ENCODE measurements around the gene ZNF791. TPM values are rescaled to one million over a fixed set of nuclear protein-coding genes. Genes with fewer than 3 reads are reported as not detected.
"Not testable (repeated sequence)": the region's sequence is repeated elsewhere in the genome, so short reads cannot be mapped to it uniquely, and the experiment has no call there.

Gene ZNF791
- total RNA-seq, 1 experiment from 2014 or later: 27.7 TPM

DNA sequence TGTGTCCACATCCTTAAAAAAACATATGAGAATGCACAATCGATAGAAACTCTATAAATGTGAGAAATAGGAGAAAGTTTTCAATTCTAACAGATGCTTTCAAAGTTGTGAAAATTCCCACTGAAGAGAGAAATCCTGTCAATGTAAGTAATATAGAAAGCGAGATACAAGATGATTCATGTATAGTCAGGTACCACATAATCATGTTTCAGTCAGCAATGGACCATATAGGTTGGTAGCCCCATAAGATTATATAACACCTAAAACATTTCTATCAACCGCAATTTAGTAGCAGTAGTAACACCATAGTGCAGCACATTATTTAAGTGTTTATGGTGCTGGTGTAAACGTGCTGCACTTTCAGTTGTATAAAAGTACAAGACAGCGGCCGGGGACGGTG is 18.5 kb downstream of the ZNF791 start:
- DNase-seq (ENCODE audit: low read depth): no peak

DNA sequence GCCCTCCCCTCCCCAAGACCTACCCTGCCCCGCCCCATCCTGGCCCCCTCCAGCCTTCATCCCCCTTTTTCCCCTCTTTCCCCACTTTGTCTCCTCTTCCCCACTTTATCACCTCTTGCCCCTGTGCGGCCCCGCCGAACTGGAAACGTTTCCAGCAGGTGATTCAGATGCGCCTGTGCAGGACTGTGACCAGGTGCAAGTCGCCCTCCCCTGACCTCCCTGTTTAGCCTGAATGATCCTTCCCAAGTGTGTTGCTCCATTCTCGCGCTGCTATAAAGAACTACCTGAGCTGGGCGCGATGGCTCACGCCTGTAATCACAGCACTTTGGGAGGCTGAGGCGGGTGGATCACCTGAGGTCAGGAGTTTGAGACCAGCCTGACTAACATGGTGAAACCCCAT is 25.9 kb downstream of the ZNF791 start:
- DNase-seq (ENCODE audit: low read depth): no peak

DNA sequence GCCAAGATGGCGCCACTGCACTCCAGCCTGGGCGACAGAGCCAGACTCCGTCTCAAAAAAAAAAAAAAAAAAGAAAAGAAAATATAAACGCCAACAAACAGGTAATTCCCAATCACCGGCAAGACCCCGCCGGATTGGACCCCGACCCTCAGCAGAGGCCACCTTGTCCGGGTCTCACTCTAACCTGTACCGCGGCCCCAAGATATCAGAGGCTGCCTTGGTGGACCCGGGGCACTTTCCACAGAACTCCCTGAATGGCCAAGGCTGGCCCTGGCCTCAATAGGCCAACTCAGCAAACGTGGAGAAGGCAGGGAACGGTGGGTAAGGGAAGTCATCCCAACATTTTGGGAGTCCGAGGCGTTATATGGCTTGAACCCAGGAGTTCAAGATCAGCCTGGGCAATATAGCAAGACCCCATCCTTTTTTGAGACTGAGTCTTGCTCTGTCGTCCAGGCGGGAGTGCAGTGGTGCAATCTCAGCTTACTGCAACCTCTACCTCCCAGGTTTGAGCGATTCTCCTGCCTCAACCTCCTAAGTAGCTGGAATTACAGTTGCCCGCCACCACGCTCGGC is 28.0 kb downstream of the ZNF791 start:
- no peak for DNase-seq (ENCODE audit: low read depth)

DNA sequence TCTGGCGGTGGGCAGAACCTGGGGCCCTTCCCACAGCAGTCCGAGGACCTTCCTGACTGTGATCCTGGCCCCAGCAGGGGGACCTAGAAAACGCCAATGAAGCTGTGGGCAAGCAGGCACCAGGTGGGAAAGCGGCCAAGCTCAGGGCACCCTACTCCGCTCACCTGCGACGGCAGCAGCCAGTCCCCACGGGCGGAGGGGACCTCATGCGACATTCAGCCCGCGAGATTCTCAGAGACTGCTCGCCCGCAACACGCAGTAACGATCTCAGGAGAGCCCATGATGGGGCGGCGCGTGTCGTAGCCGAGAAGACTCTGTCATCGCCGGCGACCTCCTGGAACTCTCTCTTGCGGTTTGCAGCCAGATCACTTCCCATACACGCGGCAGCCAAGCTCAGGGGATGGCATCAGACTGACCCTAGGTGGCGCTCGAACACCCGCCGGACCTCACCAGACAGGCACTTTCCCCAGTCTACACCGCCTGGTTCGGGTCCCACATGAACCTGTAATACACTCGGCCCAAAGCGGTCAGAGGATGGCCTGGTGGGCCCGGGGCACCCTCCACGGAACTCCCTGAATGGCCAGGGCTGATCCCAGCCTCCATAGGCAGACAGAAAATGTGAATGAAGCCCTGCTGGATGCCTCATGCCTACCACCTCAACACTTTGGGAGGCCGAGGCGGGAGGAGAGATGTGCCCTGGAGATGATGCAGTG is 29.3 kb downstream of the ZNF791 start:
- peak; percentile 80 for DNase-seq (ENCODE audit: low read depth)

DNA sequence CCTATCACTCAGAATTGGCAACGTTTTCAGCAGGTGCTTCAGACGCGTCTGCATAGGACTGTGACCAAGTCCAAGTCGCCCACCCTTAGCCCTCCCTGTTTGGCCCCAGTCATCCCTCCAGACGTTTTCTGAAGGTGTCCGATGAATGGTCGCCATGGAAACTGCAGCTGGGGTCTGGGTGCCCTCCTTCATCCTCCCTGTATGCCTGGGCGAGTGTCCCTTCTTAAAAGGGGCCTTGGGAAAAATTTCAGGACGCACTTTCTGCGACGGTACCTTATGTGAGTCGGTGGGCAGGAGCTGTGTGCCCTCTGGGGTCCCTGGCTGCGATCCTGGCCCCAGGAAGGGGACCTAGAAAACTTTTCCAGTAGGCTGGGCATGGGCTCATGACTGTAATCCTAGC is 30.7 kb downstream of the ZNF791 start:
- no peak for DNase-seq (ENCODE audit: low read depth)

DNA sequence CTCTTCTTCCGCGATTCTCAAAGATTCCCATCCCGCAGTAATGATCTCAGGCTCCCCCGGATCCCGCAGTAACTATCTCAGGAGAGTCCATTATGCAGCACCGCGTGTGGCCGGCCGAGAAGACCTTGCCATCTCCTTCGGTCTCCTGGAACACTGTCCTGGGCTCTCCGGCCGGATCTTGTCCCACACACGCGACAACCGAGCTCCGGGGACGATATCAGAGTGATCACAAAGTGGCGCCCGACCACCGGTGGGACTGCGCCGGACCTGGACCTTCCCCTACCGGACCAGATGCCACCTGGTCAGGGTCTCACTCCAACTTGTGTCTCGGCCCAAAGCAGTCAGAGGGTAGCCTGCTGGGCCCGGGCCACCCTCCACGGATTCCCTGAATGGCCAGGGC is 31.8 kb downstream of the ZNF791 start:
- no peak for DNase-seq (ENCODE audit: low read depth)

DNA sequence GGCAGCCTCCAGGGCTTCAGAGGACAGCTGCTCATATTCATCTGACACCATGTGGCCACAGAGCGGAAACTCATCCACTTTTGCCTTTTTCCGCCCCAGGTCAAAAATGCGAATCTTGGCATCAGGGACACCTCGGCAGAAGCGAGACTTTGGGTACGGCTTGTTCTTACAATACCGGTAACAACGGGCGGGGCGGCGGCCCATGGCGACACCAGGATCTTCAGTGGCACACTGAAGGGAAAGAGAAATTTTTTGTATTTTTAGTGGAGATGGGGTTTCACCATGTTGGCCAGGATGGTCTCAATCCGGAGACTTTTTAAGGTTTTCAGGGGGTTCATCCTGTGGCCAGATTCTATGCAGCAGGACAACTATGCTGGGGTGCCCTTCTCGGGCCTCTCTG is 33.0 kb downstream of the ZNF791 start:
- DNase-seq (ENCODE audit: low read depth): not testable (repeated sequence)

DNA sequence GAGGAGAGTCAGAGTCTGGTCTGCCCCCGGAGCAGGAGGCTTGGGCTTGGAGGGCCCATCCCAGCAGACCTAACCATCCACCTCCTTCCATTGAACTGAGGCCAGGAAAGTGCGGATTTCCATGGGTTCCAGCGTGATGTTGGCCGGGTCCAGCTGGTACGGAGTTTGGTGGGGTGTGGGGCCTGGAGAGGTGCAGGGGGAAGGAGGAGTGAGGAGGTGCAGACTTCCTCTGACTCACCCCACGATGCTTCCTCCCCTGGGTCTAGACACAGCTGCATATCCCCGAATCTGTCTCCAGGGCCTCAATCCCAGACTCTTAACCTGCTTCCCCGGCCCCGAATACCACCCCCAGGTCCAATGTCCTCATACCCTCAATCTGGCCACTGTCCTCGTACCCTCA is 35.8 kb downstream of the ZNF791 start:
- DNase-seq (ENCODE audit: low read depth): no peak

DNA sequence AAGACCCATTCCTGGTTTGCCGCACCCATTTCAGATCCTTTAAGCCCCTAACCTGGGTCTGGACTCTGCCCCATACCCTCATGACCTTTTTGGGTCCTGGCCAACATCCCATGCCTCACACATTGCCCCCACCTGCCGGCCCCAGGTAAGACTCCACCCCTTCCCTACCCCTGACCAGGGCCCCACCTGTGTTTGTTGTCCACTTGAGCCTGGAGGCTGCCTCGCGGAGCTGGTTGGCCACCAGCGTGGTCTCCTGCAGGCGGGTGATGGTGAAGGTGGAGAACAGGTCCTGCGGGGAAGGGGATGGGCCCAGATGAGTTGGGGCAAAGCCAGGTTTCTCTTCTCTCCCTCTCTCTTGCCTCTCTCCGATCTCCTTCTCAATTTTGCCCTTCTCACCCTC is 36.3 kb downstream of the ZNF791 start:
- no peak for DNase-seq (ENCODE audit: low read depth)

DNA sequence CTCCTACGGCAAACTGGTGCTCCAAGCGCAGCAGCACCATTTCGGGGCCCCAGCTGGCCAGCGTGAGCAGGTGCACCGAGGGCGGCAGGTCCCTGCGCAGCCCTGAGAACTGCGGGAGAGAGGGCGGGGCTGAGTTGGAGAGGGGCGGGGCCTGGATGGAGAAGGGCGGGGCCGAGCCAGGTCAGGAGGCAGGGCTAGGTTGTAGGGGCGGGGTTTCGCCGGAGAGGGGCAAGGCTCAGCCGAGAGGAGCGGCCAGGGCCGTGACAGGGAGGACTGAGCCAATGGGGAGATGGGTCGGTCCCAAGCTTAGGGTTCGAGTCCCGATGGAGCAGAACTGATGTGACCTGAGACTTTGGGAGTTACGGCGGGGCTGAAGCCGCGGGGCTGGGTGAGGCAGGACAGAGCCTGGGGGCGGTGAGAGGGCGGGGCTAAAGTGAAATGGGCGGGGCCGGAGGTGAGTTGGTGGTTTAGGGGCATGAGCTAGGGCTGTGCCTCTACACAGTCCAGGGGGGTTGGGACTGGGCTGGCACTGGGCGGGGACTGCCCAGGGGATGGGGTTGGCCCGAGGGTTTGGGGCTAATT is 36.9 kb downstream of the ZNF791 start:
- no peak for DNase-seq (ENCODE audit: low read depth)

DNA sequence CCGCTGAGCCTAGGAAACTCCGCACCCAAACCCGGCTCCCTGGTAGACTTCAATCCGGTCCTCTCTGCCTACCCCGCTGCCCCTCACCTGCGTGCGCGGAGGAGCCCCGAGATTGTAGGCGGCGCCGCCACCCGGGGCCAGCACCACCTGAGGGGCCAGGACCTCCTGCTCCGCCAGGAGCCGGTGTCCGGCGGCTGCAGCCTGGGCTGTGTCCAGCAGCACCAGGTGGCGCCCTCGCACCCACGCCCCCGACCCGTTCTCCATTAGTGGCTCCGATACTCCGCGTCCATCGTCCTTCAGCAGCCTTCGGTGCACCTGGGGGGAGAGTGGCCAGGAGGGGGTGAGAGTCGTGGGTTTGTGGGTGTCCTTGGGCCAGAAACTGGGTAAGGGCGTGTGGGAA is 37.4 kb downstream of the ZNF791 start:
- no peak for DNase-seq (ENCODE audit: low read depth)

DNA sequence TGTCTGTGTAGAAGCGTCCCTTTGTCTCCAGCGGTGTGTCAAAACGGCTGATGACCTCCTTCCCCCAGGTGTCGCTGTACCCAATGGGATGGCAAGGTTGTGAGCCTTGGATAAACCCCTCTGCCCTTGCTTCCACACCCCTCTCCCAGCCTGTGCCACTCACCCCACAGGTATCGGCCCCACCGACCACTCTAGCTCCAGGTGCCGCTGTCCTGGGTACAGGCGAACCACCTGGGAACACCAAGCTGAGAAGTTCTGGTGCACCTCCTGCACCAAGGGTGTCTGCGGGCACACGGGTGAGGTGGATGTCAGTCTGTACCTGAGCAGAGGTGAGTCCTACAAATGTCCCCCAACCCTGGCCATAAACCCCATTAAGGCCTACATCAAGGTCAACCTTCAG is 39.2 kb downstream of the ZNF791 start:
- no peak for DNase-seq (ENCODE audit: low read depth)

DNA sequence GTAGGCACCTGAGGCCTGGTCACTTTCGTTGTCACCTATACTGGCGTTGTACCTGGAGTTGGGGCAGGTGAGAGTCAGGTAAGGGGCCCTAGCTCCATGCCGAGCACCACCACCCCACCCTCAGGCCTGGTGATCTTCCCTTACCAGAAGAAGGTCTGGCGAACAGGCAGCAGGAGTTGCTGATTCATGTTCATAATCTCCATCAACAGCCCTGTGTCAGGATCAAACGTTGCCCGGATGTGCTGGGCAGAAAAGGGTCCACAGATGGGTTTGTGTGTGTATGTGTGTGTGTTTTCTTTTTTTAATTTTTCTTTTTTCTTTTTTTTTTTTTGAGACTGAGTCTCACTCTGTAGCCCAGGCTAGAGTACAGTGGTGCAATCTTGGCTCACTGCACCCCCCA is 41.5 kb downstream of the ZNF791 start:
- DNase-seq (ENCODE audit: low read depth): no peak

DNA sequence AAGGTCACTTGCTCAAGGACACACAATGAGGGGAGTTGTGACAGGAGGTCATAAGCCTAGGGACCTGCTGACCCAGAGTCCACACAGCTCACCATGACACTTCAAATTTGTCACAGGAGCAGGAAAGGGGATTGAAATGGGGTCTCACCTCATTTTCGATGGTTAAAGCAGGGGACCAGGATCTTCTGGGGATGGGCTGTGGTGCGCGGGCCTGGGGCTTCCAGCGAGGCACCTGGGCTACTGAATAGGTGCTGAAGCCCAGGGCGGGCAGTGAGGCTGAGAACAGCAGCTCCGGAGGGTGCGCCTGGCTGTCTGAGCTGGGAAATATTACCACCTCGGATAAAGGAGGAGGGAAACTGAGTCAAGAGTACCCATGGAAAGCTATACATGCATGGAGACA is 44.8 kb downstream of the ZNF791 start:
- DNase-seq (ENCODE audit: low read depth): no peak

DNA sequence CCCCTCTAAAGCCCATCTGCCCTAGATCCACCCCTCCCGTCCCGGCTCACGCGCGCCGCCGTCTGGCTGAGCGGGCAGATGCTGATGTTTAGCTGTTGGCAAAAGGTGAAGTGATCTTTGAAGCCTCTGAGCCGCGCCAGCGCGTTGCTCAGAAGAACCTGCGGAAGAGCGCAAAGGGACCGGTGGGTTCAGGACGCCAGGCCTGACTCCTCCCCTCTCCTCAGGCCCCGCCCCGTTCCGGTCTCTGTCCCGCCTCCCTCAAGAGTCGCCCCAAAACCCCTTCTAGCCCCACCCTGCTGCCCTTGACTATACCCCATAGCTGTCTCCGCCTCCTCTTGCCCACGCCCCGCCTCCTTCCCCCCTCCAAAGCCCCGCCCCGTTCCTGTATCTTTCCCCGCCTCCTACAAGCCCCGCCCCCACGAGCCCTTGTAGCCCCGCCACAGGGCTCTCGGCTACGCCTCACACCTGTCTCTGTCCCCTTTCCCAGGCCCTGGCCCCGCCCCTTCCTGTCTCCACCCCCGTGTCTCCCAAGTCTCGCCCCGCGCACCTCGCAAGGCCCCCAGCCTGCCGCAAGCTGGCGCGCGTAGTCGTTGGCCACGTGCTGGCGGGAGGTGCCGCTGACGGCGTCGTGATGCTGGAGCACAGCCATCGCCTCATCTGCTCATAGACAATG is 46.3 kb downstream of the ZNF791 start:
- DNase-seq (ENCODE audit: low read depth): no peak

DNA sequence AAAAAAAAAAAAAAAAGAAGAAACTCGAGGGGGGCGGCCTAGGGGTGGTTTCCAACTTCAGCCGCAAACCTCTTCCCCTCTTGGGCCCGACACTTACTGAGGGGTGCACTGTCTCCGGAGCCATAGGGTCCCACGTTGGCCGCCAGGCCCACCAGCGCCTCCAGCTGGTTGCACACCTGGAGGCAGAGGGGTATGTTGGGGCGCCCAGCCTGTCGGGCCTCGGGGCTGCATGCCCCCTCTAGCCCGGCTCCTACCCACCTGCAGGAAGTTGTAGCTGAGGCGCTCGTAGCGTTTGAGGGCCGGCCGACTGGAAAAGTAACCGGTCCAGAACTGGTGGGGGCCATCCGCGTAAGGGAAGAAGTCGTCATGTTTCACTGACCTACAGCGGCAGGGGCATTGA is 47.2 kb downstream of the ZNF791 start:
- no peak for DNase-seq (ENCODE audit: low read depth)

DNA sequence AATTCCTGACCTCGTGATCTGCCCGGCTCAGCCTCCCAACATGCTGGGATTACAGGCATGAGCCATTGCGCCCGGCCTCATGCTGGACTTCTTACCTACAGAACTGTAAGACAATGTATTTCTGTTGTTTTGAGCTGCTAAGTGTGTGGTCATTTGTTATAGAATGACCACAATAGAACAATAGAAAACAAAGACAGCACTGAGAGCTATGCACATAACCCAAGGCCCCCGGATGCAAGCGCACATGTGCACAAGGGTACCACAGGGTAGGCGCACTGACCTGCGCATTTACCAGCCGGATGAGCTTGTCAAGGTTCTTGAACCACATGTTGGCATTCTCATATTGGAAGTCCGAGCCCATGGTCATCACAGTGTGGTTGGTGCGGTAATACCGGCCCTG is 50.3 kb downstream of the ZNF791 start:
- DNase-seq (ENCODE audit: low read depth): no peak

DNA sequence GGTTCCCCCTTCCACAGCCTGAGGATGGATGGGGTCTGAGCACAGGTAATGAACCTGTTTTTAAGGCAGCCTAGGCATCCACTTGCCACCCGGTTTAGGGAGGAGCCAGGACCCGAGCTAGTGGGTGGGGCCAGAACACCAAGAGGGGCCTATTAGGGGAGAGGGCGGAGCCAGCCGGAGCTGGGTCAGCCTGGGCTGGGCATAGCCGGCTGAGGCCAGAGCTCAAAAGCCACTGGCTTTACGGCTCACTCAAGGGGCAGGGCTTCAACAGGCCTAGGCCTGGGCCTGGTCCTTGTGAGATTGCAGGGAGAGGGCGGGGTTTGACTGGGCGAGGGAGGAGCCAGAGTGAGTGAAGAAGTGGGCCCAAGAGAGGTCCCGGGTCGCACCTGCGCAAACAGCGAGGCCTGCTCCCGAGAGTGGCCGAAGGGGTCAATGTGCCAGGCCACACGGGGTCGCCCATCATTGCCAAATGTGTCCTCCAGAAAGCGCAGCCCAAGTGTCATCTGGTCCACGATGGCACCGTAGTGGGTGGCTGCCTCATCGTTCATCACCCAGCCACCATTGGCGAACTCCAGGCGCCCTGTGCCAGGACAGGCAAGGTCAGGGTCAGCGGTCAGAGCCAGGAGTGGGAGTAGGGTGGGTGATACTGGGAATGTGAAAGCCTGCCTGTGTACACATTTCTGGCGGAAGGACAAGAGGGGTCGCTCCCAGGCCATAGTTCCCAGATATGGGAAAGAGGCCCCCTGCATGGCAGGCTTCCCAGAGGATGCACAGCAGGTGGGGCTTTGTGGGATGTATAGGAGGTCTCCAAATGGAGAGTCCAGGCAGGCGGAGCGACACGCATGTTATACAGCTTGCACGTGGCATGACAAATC is 53.9 kb downstream of the ZNF791 start:
- DNase-seq (ENCODE audit: low read depth): no peak

DNA sequence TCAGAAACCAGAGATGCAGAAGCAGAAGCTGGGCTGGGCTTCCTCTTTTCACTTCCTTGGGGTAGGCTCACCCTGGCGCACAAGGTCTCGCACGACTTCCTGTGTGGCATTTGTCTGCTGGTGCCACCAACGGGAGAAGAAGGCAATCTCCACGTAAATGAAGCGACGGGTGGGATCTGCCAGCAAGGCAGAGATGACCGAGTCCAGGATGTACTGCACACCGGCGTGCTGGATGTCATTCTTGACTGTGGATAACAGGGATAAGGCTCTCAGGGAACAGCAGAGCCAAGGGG is 54.5 kb downstream of the ZNF791 start:
- DNase-seq (ENCODE audit: low read depth): no peak

DNA sequence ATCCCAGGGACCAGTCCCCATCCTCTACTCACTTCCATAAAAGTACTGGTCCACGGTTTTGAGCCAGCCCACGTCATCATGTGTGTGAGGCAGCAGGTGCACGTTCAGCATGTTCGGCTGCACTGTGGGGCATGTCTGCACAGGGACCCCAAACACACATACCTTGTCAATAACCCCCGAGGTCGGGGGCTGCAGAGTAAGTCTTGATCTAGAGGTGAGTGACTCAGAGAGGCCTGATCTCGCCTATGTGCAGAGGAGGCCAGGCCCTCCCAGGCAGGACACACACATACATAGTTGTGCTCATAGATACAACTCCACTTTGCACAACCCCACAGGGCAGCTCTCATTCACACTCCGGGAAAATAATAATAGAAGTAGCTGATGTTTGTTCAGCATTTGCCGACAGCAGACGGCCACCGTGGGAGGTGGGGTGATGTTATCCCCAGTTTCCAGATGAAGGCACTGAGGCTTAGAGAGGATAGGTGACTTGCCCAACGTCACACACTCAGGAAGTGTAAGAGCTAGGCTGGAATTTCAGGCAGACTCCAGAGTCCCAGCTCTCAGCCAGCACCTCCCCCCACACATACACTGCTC is 55.0 kb downstream of the ZNF791 start:
- peak; percentile 24 for DNase-seq (ENCODE audit: low read depth)

DNA sequence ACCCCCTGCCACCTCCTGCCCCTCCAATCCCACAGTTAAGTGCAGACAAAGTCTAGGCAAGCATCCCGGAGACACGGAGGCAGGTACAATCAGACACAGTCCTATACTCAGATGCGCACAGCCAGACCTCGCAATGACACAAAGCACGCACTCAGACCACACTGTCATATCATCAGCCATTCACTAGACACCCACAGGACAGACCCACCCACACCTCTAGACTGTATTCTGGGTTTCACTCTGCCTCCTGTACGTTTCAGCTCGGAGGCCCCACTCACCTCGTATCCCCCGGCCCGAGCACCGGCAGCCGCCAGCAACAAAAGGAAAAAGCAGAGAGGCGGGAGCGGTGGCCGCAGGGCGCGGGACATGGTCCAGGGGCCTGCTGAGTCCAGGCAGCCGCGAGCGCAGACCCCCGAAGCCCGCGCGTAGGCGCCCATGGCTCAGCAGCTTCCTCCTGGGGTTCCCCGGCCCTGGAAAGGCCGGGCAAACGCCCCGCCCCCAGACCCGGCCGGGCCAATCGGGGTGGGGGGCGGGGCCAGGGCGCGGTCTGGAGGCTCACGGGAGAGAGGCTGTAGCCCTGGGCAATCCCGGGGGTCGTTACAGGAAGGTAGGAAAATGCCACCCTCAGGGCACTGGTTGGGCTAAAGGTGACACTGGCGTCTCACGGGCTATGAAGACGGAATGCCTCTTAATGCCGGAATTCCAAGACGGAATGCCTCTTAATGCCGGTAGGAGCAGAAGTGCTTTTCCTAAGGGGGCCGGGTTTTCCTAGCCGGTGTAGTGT is 55.7 kb downstream of the ZNF791 start, which contains the start of the genes MAN2B1 and WDR83:
Gene MAN2B1, minus strand, starts transcription at position 478 of the 784 bp plus-strand sequence. Its CDS starts 41 bp downstream, at position 437.
Gene WDR83, plus strand, starts transcription at position 543 of the 784 bp plus-strand sequence. CDS start 2,984 bp downstream, outside the sequence.
- peak; percentile 74 for DNase-seq (ENCODE audit: low read depth)

Measured in M059J (cell line).